DOHH2 (cell line): Measurements from ENCODE around the gene ASB1.

ENCODE experiments used
- EZH2phosphoT487 ChIP-seq: fragments of 200-600 bp; sonication (generic); IDR thresholded peaks from 2 replicates; pipeline ENCODE4 v1.6.1; 2017; ENCODE audit warnings: borderline replicate concordance, mild to moderate bottlenecking, antibody characterized with exemption, low read length, moderate library complexity, mixed read lengths
- TF ChIP-seq, protein P1 (sequence below): fragments of 200-600 bp; sonication (generic); IDR thresholded peaks from one replicate; pipeline ENCODE4 v1.5.1; 2014; ENCODE audit warnings: antibody characterized with exemption, mild to moderate bottlenecking, low read depth, low read length; ENCODE audit not compliant: poor library complexity, severe bottlenecking

DNA sequence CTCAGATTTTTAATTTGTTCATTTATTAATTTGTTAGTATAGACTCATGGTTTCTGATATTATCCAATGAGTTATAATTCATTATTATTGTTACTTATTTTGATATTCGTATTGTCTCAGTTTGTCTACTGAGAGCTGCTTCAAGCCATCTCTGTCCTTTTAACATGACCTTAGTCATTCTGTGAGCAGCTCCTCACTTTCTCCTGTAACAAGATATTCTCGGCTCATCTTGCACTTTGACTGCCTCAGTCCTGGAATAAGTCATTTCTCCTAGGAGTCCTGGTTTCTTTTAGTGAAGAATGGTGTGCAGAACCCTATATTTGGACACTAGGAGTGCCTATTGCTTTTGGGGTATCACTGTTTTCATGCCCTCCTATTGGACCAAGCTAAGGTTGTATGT lies 13.2 kb downstream of the ASB1 start:
- TF ChIP-seq, protein P1, sequence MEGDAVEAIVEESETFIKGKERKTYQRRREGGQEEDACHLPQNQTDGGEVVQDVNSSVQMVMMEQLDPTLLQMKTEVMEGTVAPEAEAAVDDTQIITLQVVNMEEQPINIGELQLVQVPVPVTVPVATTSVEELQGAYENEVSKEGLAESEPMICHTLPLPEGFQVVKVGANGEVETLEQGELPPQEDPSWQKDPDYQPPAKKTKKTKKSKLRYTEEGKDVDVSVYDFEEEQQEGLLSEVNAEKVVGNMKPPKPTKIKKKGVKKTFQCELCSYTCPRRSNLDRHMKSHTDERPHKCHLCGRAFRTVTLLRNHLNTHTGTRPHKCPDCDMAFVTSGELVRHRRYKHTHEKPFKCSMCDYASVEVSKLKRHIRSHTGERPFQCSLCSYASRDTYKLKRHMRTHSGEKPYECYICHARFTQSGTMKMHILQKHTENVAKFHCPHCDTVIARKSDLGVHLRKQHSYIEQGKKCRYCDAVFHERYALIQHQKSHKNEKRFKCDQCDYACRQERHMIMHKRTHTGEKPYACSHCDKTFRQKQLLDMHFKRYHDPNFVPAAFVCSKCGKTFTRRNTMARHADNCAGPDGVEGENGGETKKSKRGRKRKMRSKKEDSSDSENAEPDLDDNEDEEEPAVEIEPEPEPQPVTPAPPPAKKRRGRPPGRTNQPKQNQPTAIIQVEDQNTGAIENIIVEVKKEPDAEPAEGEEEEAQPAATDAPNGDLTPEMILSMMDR: no peak
- no peak for TF ChIP-seq EZH2phosphoT487
